Glutamatergic neuron (in vitro differentiated cells): ENCODE results near the gene MYRF. TPM values are rescaled to one million over a fixed set of nuclear protein-coding genes. Genes with fewer than 3 reads are reported as not detected.

Experiments
- DNase-seq: peaks from one replicate; pipeline ENCODE4 v3.0.0; 2022
- H3K27ac Mint-ChIP-seq: one replicate; pipeline ENCODE4 v1.8.0; 2020; ENCODE audit warnings: mild to moderate bottlenecking, mixed read lengths, inconsistent platforms; ENCODE audit not compliant: unreplicated experiment
- H3K27me3 Mint-ChIP-seq: one replicate; pipeline ENCODE4 v1.8.0; 2020; ENCODE audit warnings: mild to moderate bottlenecking, moderate library complexity, mixed read lengths, inconsistent platforms; ENCODE audit not compliant: unreplicated experiment
- H3K36me3 Mint-ChIP-seq: one replicate; pipeline ENCODE4 v1.8.0; 2020; ENCODE audit warnings: mild to moderate bottlenecking, mixed read lengths, inconsistent platforms; ENCODE audit not compliant: unreplicated experiment
- H3K4me1 Mint-ChIP-seq: one replicate; pipeline ENCODE4 v1.8.0; 2020; ENCODE audit warnings: mild to moderate bottlenecking, low read depth, mixed read lengths, inconsistent platforms; ENCODE audit not compliant: unreplicated experiment
- H3K4me3 Mint-ChIP-seq: one replicate; pipeline ENCODE4 v1.8.0; 2020; ENCODE audit warnings: mild to moderate bottlenecking, mixed read lengths, inconsistent platforms; ENCODE audit not compliant: unreplicated experiment
- H3K9me3 Mint-ChIP-seq: one replicate; pipeline ENCODE4 v1.8.0; 2020; ENCODE audit warnings: mild to moderate bottlenecking, moderate library complexity, mixed read lengths, inconsistent platforms; ENCODE audit not compliant: unreplicated experiment
- total RNA-seq: library from RNA; stranded (reverse); fragmentation: NEBNext Ultra II Directional; extraction: Animal tissue kit (Norgen Biotek cat#: 25700); gene quantifications from one replicate; pipeline ENCODE4 v1.2.1, GENCODE V29; 2021; ENCODE audit not compliant: unreplicated experiment
- TF ChIP-seq, protein P1 (sequence below): fragments of 200-600 bp; sonication (generic); IDR thresholded peaks from one replicate; pipeline ENCODE4 v1.5.0; 2021; ENCODE audit not compliant: partially characterized antibody, unreplicated experiment

Gene MYRF
- total RNA-seq, 1 donor from 2014 or later = 0.29 TPM

DNA sequence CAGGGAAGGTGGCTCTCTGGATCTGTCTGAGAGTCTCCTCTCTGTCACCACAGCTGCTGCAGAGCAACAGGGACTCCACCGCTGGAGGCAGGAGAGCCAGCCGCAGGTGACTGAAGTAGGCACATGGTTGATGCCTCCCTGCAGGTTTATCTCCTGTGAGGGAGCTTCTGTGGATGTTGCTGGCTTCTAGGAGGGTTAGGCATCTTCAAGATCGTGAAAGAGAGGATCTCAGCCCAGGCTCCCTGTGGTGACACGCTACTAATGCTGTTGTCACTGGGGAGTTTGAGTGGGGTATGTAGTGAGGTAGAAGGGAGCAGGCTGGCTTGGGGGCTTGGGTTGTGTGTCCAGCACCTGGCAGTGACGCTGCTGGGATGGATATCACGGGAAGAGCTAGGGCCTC is 38.1 kb upstream of the MYRF start:
- peaks cover 12% of the 10 kb centered on the region for H3K9me3 Mint-ChIP-seq
- no peaks in the 10 kb centered on the region for H3K36me3 Mint-ChIP-seq
- peaks cover 9% of the 10 kb centered on the region for H3K27me3 Mint-ChIP-seq
- no peak for DNase-seq
- peaks cover 53% of the 10 kb centered on the region for H3K4me1 Mint-ChIP-seq
- H3K27ac Mint-ChIP-seq = no peak overlapping the region
- TF ChIP-seq, protein P1, sequence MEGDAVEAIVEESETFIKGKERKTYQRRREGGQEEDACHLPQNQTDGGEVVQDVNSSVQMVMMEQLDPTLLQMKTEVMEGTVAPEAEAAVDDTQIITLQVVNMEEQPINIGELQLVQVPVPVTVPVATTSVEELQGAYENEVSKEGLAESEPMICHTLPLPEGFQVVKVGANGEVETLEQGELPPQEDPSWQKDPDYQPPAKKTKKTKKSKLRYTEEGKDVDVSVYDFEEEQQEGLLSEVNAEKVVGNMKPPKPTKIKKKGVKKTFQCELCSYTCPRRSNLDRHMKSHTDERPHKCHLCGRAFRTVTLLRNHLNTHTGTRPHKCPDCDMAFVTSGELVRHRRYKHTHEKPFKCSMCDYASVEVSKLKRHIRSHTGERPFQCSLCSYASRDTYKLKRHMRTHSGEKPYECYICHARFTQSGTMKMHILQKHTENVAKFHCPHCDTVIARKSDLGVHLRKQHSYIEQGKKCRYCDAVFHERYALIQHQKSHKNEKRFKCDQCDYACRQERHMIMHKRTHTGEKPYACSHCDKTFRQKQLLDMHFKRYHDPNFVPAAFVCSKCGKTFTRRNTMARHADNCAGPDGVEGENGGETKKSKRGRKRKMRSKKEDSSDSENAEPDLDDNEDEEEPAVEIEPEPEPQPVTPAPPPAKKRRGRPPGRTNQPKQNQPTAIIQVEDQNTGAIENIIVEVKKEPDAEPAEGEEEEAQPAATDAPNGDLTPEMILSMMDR = no peak
- H3K4me3 Mint-ChIP-seq = no peak overlapping the region

DNA sequence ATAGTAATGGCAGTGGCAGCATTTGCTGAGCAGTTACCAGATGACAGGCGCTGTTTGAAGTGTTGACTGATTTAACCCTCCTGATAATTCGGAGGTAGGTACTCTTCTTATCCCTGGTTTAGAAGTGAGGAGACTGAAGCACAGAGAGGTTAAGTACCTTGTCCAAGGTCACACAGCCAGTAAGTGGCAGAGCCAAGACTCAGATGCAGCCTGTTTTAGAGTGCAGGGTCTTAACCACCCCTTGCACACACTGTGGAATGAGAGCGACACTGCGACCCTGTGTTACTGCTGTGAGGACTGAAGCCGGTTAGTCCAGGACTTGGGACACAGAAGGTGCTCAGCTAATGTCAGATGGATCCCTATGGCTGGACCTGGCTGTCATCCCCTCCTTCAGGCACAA is 37.5 kb upstream of the MYRF start:
- Mint-ChIP-seq H3K9me3 (peaks cover 12% of the 10 kb centered on the region), H3K4me1 (peaks cover 51% of the 10 kb centered on the region), H3K36me3 (no peaks in the 10 kb centered on the region), H3K27ac (no peak overlapping the region), H3K27me3 (peaks cover 9% of the 10 kb centered on the region), H3K4me3 (no peak overlapping the region)
- TF ChIP-seq, protein P1 = no peak
- DNase-seq = no peak

DNA sequence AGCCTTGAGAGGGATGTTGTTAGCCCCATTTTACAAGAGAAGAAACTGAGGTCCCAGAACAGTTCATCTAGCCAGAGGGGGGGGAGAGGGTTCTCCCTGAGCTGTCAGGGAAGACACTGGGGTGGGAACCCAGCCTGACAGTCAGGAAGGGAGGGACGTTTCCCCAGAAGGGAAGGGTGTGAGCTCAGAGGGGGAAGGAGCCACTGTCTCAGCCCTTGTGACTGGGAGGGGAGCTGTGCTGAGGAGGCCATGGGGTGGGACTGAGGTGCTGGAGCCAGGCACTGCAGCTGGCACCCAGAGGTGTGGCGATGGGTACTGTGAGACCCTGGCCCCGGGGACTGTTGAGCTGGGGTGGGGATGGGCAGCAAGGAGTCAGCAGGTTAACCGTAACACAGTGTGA is 36.6 kb upstream of the MYRF start:
- peaks cover 8% of the 10 kb centered on the region for H3K9me3 Mint-ChIP-seq
- H3K27me3 Mint-ChIP-seq = peaks cover 3% of the 10 kb centered on the region
- no peak overlapping the region for H3K4me3 Mint-ChIP-seq
- DNase-seq = no peak
- no peaks in the 10 kb centered on the region for H3K36me3 Mint-ChIP-seq
- TF ChIP-seq, protein P1 = no peak
- H3K4me1 Mint-ChIP-seq = peaks cover 44% of the 10 kb centered on the region
- H3K27ac Mint-ChIP-seq = no peak overlapping the region

DNA sequence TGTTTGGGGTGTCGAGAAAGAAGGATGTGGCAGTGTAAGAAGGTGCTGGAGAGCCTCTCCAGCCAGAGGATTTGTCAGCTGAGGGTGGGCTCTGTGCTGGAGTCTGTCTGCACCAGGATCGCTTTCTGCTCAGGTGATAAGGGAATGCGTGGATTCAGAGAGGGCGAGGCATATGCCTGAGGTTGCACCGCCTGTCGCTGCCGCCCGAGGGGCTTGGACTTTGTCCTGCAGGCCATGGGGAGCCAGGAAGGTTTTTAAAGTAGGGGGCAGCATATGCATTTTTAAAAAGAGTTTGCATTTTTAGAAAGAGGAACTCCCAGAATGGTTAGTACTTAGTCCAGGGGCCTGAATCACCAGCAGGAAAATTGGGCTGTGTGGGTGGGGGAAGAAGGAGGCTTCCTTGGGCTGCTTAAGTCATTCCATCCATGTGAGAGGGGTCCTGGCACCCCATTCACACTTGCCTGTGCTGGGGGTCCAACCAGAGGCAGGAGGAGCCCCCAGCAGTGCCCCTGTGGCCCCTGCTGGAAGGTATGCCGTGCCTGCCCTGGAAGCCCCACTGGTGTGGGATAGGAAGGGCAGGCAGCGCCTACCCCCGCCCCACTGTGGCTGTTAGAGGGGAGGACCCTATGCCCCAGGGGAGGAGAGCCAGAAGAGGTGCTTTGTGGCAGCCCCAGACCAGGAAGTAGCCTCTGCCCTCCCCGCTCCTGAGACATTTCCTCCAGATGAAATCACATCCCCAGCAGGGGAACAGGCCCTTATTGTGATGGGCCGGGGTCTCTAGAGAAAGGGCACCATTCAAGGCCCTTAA is 35.8 kb upstream of the MYRF start:
- H3K4me1 Mint-ChIP-seq = peaks cover 39% of the 10 kb centered on the region
- no peaks in the 10 kb centered on the region for H3K27me3 Mint-ChIP-seq
- peak overlapping the region; percentile 62 for H3K27ac Mint-ChIP-seq
- peaks cover 3% of the 10 kb centered on the region for H3K9me3 Mint-ChIP-seq
- TF ChIP-seq, protein P1 = no peak
- no peaks in the 10 kb centered on the region for H3K36me3 Mint-ChIP-seq
- DNase-seq = no peak
- H3K4me3 Mint-ChIP-seq = no peak overlapping the region

DNA sequence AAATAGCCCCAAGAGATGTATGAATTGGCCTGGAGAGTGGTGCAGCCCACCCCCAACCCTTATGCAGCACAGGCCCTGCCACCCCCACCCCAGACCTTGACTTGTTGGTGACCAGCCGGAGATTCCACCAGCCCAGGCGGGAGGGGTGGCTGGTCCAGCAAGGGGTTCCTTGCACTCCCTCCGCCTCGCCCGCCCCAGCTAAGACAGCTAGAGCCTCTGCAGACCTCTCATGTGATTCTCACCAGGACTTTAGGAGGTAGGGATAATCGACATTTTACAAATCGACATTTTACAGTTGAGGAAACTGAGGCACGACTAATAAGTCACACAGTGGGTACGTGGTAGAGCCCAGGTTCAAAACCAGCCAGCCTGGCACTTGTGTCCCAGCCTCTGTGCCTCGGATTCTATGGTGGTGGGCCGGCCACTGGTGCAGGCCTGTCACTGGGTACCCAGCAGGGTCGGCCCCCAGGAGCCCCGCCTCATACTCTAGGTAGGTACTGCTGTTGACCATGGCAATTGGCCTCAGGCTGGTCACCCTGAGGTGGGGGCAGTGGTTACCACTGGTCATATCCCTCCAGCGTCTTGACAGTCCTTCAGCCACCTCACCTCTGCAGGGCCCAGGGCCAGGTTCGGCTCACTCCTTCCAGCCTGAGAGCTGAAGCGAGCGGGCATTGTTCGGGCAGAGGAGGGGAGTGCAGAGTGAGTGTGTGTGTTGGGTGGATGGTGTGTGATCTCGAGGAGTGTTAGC is 35.0 kb upstream of the MYRF start:
- Mint-ChIP-seq H3K9me3 (peaks cover 3% of the 10 kb centered on the region), H3K4me1 (peaks cover 33% of the 10 kb centered on the region), H3K36me3 (no peaks in the 10 kb centered on the region), H3K27ac (peak overlapping the region; percentile 62), H3K4me3 (no peak overlapping the region), H3K27me3 (no peaks in the 10 kb centered on the region)
- TF ChIP-seq, protein P1 = no peak
- no peak for DNase-seq
